Natural killer cell (primary cell): Measurements from ENCODE around the gene PDCD7. TPM values are rescaled to one million over a fixed set of nuclear protein-coding genes. Genes with fewer than 3 reads are reported as not detected.

Source experiments
- ATAC-seq, 3 donors: fragments of 150-1000 bp in 2 of 3; fragments of 200-7000 bp in 1 of 3; cut with Tn5 transposase; 1 replicate in 1 of 3; 2 replicates in 2 of 3; pipeline ENCODE4 v1.10.0; 2021; ENCODE audit warnings: mild to moderate bottlenecking in 2 of 3, moderate library complexity in 2 of 3
- DNase-seq, 2 donors: peaks; one replicate each; pipeline versions ENCODE4 v3.0.0 to v3.0.0-alpha.2; 2013 to 2021; ENCODE audit warnings: mixed read lengths in 1 of 2
- H3K27ac ChIP-seq: one replicate; pipeline ENCODE4 v1.5.1; 2013; ENCODE audit warnings: mild to moderate bottlenecking, low read length
- H3K27me3 ChIP-seq: one replicate; pipeline ENCODE4 v1.6.1; 2013; ENCODE audit warnings: low read length; ENCODE audit not compliant: control insufficient read depth, insufficient read depth
- H3K36me3 ChIP-seq: one replicate; pipeline ENCODE4 v1.6.1; 2013; ENCODE audit warnings: low read length; ENCODE audit not compliant: control insufficient read depth, insufficient read depth
- H3K4me1 ChIP-seq: one replicate; pipeline ENCODE4 v1.6.1; 2013; ENCODE audit warnings: low read length; ENCODE audit not compliant: control insufficient read depth, insufficient read depth
- H3K4me3 ChIP-seq: one replicate; pipeline ENCODE4 v1.5.1; 2013; ENCODE audit warnings: low read length
- H3K9me3 ChIP-seq: one replicate; pipeline ENCODE4 v1.6.1; 2013; ENCODE audit warnings: low read length; ENCODE audit not compliant: control insufficient read depth, insufficient read depth
- H3K27ac Mint-ChIP-seq, 2 donors: one replicate each; pipeline ENCODE4 v1.8.0; 2022; ENCODE audit warnings: mild to moderate bottlenecking in 2 of 2, mixed read lengths in 2 of 2, moderate library complexity in 1 of 2
- H3K27me3 Mint-ChIP-seq, 2 donors: one replicate each; pipeline ENCODE4 v1.8.0; 2022; ENCODE audit warnings: low read depth in 2 of 2, mixed read lengths in 2 of 2
- H3K36me3 Mint-ChIP-seq: one replicate; pipeline ENCODE4 v1.8.0; 2022; ENCODE audit warnings: mixed read lengths
- H3K4me1 Mint-ChIP-seq, 2 donors: one replicate each; pipeline ENCODE4 v1.8.0; 2022; ENCODE audit warnings: mixed read lengths in 2 of 2
- H3K4me3 Mint-ChIP-seq: one replicate; pipeline ENCODE4 v1.8.0; 2022; ENCODE audit warnings: mild to moderate bottlenecking, moderate library complexity, mixed read lengths
- H3K9me3 Mint-ChIP-seq, 2 donors: one replicate each; pipeline ENCODE4 v1.8.0; 2022; ENCODE audit warnings: mixed read lengths in 2 of 2
- WGBS: methylation state at CpG from one replicate; pipeline ENCODE4 v1.1.7; 2013; ENCODE audit warnings: missing lambda C conversion rate; ENCODE audit not compliant: insufficient coverage; 5-methylcytosine and 5-hydroxymethylcytosine counted together
- intact Hi-C: fragments of 100-400 bp; cut with micrococcal nuclease; formaldehyde crosslinking; loops from one replicate; pipeline ENCODE4 v1.14.2; 2022
- total RNA-seq, 4 donors: library from RNA; stranded (reverse); fragments of 120-200 nt in 1 of 4; gene quantifications; one replicate each; pipeline versions ENCODE4 v1.2.3 to v1.2.4, GENCODE V29; 2013 to 2022
- TF ChIP-seq, protein P1 (sequence below): fragments of 200-600 bp; IDR thresholded peaks from one replicate; pipeline ENCODE4 v1.8.0; 2022; ENCODE audit warnings: antibody characterized with exemption

The PDCD7 gene
- total RNA-seq, 3 donors from 2014 or later (not counting 1 experiment from before 2014, with no cell fraction given) = 19.1 to 33.9 (median 26.7) TPM

DNA sequence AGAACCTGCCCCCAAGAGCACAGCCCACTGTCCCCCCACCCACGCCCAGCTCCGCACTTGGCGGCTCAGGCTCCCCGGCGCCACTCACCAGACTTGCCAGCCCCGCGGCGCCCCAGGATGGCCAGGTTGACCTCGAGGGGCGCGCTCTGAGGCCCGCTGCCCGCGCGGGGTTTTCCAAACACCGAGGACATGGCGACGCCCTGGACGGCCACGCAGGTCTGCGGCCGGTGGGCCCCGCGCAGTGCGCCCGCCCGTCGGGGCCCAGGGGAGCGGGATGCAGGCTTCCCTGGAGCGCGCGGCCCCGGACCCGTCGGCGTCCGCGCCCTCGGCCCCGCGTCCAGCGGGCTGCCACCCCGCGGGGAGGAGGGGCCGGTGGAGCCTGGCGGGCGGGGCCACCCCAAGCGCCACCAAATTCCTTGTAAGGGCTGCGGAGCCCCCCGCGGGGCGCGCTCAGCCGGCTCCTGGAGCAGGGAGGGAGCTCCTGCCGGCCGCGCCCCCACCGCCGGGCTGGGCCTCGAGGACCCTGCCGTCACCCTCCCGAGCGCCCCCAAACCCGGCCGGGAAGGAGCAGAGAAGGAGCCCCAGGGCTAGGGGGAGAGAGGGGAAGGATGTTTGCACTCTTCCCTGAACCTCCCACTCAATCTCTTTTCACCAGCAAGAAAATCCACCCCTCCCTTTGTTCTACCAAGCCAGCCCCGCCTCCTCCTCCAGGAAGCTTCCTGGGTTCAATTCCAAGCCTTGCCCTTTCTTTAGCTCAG, 65.8 kb downstream of the PDCD7 start, which contains the start of gene RASL12:
RASL12 (minus strand) TSS at position 347 of the 758 bp plus-strand sequence; CDS start at position 191, 156 bp downstream.
- Histone ChIP-seq H3K4me1 (peaks cover 5% of the 10 kb centered on the region), H3K27me3 (peaks cover 12% of the 10 kb centered on the region), H3K9me3 (no peaks in the 10 kb centered on the region), H3K27ac (no peak within 1 kb of the TSS), H3K36me3 (no peaks in the 10 kb centered on the region), H3K4me3 (no peak within 1 kb of the TSS)
- intact Hi-C loops = no loop called here
- peaks cover 0 to 12% of the 10 kb centered on the region in 2 donors for H3K4me1 Mint-ChIP-seq
- TF ChIP-seq, protein P1, sequence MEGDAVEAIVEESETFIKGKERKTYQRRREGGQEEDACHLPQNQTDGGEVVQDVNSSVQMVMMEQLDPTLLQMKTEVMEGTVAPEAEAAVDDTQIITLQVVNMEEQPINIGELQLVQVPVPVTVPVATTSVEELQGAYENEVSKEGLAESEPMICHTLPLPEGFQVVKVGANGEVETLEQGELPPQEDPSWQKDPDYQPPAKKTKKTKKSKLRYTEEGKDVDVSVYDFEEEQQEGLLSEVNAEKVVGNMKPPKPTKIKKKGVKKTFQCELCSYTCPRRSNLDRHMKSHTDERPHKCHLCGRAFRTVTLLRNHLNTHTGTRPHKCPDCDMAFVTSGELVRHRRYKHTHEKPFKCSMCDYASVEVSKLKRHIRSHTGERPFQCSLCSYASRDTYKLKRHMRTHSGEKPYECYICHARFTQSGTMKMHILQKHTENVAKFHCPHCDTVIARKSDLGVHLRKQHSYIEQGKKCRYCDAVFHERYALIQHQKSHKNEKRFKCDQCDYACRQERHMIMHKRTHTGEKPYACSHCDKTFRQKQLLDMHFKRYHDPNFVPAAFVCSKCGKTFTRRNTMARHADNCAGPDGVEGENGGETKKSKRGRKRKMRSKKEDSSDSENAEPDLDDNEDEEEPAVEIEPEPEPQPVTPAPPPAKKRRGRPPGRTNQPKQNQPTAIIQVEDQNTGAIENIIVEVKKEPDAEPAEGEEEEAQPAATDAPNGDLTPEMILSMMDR = no peak
- no peaks in the 10 kb centered on the region for H3K9me3 Mint-ChIP-seq
- no peaks in the 10 kb centered on the region for H3K36me3 Mint-ChIP-seq
- peak within 1 kb of the TSS; percentile 40 for H3K4me3 Mint-ChIP-seq
- 11% methylated on average over 64 of the region's 66 CpGs for WGBS
- ATAC-seq (peak in 1 of 3 donors; percentile 32), DNase-seq (no peak)
- H3K27ac Mint-ChIP-seq = no peak within 1 kb of the TSS
- peaks cover 27 to 31% of the 10 kb centered on the region in 2 donors for H3K27me3 Mint-ChIP-seq

Other genes starting within 250 kb of the PDCD7 start
- 10 to 100 TPM; 13.7 to 16.2 (median 13.9) TPM for gene ANKDD1A, start 221.9 kb downstream of the PDCD7 start, total RNA-seq
- 10 to 100 TPM; 39.6 to 52.3 (median 40.4) TPM for gene SPG21, start 143.9 kb downstream of the PDCD7 start, total RNA-seq
- gene MTFMT, start 104.2 kb downstream of the PDCD7 start, total RNA-seq = 10 to 100 TPM in 2 of 3 donors, 1 to 10 TPM in 1; 9.3 to 13.6 (median 12.2) TPM
- not detected for gene SLC51B, start 88.4 kb downstream of the PDCD7 start, total RNA-seq
- not detected for gene RASL12, start 65.8 kb downstream of the PDCD7 start, total RNA-seq
- gene KBTBD13, start 57.1 kb downstream of the PDCD7 start, total RNA-seq = not detected
- gene UBAP1L, start 18.6 kb downstream of the PDCD7 start, total RNA-seq = 1 to 10 TPM; 4.3 to 8.0 (median 7.5) TPM
- gene CLPX, start 51.5 kb upstream of the PDCD7 start, total RNA-seq = 10 to 100 TPM; 35.4 to 39.9 (median 38.2) TPM
- under 1 TPM; 0.24 to 0.61 (median 0.35) TPM for gene CILP, start 77.7 kb upstream of the PDCD7 start, total RNA-seq
- gene PARP16, start 153.1 kb upstream of the PDCD7 start, total RNA-seq = 10 to 100 TPM; 11.7 to 19.3 (median 16.4) TPM
- not detected for gene RNU5A-1, start 162.2 kb upstream of the PDCD7 start, total RNA-seq
- 10 to 100 TPM in 1 of 3 donors, not detected in 2; 15.0 TPM for gene RNU5B-1, start 170.9 kb upstream of the PDCD7 start, total RNA-seq
- gene IGDCC3, start 244.2 kb upstream of the PDCD7 start, total RNA-seq = not detected